Activated CD8-positive, alpha-beta memory T cell treated with anti-CD3 and anti-CD28 coated beads, Interleukin-2, amount 50 U/mL, for 24 hours (primary cell): ENCODE measurements around the gene LAMTOR1.
A peak's percentile ranks its signal among the peaks of the same experiment; 100 is the strongest.

Experiments used
- DNase-seq: peaks from one replicate; pipeline ENCODE4 v3.0.0-alpha.2; 2020; ENCODE audit errors: extremely low read depth

Gene LAMTOR1

GRCh38 chr11:72119198-72119597 lies 16.1 kb upstream of the LAMTOR1 start:
- no peak for DNase-seq

- DNase-seq: no peak
Observed at GRCh38 chr11:72116019-72116755, 13.1 kb upstream of the LAMTOR1 start.

GRCh38 chr11:72114570-72114969 lies 11.5 kb upstream of the LAMTOR1 start:
- DNase-seq: no peak

- no peak for DNase-seq
Observed at GRCh38 chr11:72112978-72113808, 10.1 kb upstream of the LAMTOR1 start.

GRCh38 chr11:72112143-72112977 lies 9.3 kb upstream of the LAMTOR1 start, which contains the start of gene ANAPC15:
TSS of gene ANAPC15 (minus strand) at chr11:72112695. CDS start at chr11:72111276, 1,419 bp downstream.
- DNase-seq: peak; percentile 100

- DNase-seq: no peak
Observed at GRCh38 chr11:72111300-72112142, 8.4 kb upstream of the LAMTOR1 start.

GRCh38 chr11:72105888-72106287 lies 2.8 kb upstream of the LAMTOR1 start, which contains the start of gene TOMT:
TSS of gene TOMT (plus strand) at chr11:72105924. CDS start at chr11:72105952, 28 bp downstream.
- DNase-seq: no peak

- DNase-seq: no peak
Observed at GRCh38 chr11:72103754-72104167, 664 bp upstream of the LAMTOR1 start.

GRCh38 chr11:72102631-72102945 lies 509 bp downstream of the LAMTOR1 start:
- no peak for DNase-seq

- DNase-seq: no peak
Observed at GRCh38 chr11:72102162-72102561, 935 bp downstream of the LAMTOR1 start.

GRCh38 chr11:72100462-72100861 lies 2.6 kb downstream of the LAMTOR1 start:
- no peak for DNase-seq

- DNase-seq: no peak
Observed at GRCh38 chr11:72100009-72100408, 3.1 kb downstream of the LAMTOR1 start.

- no peak for DNase-seq
Observed at GRCh38 chr11:72098741-72099140, 4.4 kb downstream of the LAMTOR1 start.

- peak; percentile 26 for DNase-seq
Observed at GRCh38 chr11:72091292-72091691, 11.8 kb downstream of the LAMTOR1 start.

- no peak for DNase-seq
Observed at GRCh38 chr11:72088076-72088808, 14.9 kb downstream of the LAMTOR1 start.

- no peak for DNase-seq
Observed at GRCh38 chr11:72085621-72086351, 17.3 kb downstream of the LAMTOR1 start.

- no peak for DNase-seq
Observed at GRCh38 chr11:72084965-72085364, 18.1 kb downstream of the LAMTOR1 start.

GRCh38 chr11:72084076-72084475 lies 19.0 kb downstream of the LAMTOR1 start:
- no peak for DNase-seq

GRCh38 chr11:72083414-72083813 lies 19.7 kb downstream of the LAMTOR1 start:
- DNase-seq: no peak
